ENCODE measurements around the gene VWC2L.

The VWC2L gene

DNA sequence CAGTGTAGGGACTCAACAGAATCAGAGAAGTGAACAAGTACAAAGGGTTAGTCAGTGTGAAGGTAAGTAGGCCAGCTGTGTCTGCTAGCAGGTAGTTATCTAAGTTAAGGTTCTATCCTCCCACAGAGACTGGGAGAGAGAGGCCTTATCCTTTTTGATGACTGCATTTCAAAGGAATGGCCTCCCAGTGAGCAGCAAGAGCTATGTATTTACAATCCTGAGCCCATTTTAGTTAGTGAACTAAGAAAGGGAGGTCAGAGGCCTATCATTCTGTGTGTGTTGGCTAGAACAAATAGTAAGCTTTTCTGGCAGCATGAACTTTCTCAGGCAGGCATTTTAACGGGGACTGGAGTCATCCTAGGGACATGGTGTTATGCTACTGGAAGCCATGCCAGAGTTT, 182.9 kb downstream of the VWC2L start:
- TF ChIP-seq, protein P1, sequence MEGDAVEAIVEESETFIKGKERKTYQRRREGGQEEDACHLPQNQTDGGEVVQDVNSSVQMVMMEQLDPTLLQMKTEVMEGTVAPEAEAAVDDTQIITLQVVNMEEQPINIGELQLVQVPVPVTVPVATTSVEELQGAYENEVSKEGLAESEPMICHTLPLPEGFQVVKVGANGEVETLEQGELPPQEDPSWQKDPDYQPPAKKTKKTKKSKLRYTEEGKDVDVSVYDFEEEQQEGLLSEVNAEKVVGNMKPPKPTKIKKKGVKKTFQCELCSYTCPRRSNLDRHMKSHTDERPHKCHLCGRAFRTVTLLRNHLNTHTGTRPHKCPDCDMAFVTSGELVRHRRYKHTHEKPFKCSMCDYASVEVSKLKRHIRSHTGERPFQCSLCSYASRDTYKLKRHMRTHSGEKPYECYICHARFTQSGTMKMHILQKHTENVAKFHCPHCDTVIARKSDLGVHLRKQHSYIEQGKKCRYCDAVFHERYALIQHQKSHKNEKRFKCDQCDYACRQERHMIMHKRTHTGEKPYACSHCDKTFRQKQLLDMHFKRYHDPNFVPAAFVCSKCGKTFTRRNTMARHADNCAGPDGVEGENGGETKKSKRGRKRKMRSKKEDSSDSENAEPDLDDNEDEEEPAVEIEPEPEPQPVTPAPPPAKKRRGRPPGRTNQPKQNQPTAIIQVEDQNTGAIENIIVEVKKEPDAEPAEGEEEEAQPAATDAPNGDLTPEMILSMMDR (IDR thresholded peaks at IDR 0.05), result no peak

GRCh38 chr2:214601852-214602633, 191.2 kb downstream of the VWC2L start:
- TF ChIP-seq, protein P1 (IDR thresholded peaks at IDR 0.05), result no peak

DNA sequence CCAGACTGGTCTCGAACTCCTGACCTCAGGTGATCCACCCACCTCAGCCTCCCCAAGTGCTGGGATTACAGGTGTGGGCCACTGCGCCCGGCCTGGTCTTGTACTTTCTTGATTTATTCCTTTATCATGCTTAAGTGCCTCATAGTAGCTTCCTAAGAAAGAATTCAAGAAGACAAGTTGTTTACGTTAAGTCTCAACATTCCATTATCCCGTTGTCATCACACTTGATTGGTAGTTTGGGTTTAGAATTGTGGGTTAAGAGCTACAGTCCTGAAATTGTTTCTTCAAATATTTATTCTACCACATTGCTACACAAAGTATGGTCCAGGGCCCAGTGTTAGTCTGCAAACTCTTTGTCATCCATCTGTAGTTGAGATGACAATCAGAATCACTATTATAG, 194.0 kb downstream of the VWC2L start:
- TF ChIP-seq, protein P1 (IDR thresholded peaks at IDR 0.05), result no peak

- TF ChIP-seq, protein P1 (IDR thresholded peaks at IDR 0.05), result no peak
These were observed 196.2 kb downstream of the VWC2L start for GRCh38 chr2:214607051-214607450.

- TF ChIP-seq, protein P1 (IDR thresholded peaks at IDR 0.05), result no peak
These were observed 200.2 kb downstream of the VWC2L start for GRCh38 chr2:214611015-214611414.

DNA sequence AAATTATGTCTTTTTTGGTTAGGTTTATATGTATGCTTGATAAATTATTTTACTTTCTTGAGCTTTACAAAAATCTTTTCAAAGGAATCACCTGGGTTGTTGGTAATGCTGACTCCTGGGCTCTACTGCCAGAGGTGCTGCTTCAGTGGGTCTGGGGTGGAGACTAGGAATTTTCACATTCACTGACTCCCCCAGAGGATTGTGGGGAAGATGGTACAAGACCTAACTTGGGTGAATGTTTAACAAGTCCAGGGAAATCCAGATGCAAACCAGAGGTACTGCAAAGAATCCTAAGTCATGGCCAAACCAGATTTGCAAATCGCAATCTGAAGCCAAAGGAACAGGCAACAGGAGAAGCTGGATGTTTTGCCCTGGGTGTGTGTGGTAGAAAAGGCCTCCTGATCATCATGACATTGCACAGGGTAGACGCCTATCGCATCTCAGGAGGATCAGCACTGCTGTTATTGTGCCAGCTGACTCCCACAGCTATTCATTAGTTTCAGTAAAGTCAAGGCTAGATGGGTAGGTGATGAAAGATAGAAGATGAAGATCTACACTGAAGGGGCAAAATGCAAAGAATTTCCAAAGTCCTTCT, 213.4 kb downstream of the VWC2L start:
- TF ChIP-seq, protein P1 (IDR thresholded peaks at IDR 0.05), result no peak

DNA sequence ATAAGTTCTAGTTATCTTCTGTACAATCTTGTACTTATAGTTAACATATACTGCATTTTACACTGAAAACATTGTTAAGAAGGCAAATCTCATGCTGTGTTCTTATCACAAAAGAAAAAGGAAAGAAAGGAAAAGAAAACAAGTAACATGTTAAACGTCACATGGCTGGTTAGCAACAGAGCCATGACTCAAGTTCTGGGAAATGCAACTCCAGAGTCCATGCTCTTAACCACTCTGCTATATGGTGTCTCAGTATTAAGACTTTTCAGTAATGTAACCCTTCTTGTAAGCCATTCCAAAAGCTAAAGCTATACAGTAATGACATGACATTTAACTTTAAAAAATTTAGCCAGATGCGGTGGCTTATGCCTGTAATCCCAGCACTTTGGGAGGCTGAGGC, 217.2 kb downstream of the VWC2L start:
- TF ChIP-seq, protein P1 (IDR thresholded peaks at IDR 0.05), result no peak

Measured in LNCAP (cell line).